Breast epithelium (tissue), 4 donors: Measurements from ENCODE around the gene ARHGEF28. TPM values are rescaled to one million over a fixed set of nuclear protein-coding genes. Genes with fewer than 3 reads are reported as not detected.
A peak's percentile ranks its signal among the peaks of the same experiment; 100 is the strongest.

Experiments used
- DNase-seq, 2 donors: peaks; one replicate each; pipeline ENCODE4 v3.0.0-alpha.2; 2019; ENCODE audit warnings: low spot score in 2 of 2
- H3K27ac ChIP-seq, 2 donors: fragments of 200-600 bp; sonication (generic) in 1 of 2; one replicate each; pipeline ENCODE4 v1.5.1; 2016 to 2019; ENCODE audit warnings: mild to moderate bottlenecking in 1 of 2
- H3K27me3 ChIP-seq, 2 donors: fragments of 200-600 bp; sonication (generic) in 1 of 2; one replicate each; pipeline versions ENCODE4 v1.5.1 to v1.6.0; 2017 to 2019; ENCODE audit warnings: control low read depth in 1 of 2, mild to moderate bottlenecking in 1 of 2
- H3K36me3 ChIP-seq: fragments of 200-600 bp; one replicate; pipeline ENCODE4 v1.5.1; 2019
- H3K4me1 ChIP-seq, 2 donors: fragments of 200-600 bp; sonication (generic); one replicate each; pipeline ENCODE4 v1.5.1; 2016 to 2019; ENCODE audit warnings: control low read depth in 1 of 2
- H3K4me3 ChIP-seq, 3 donors: fragments of 200-600 bp; sonication (generic); 1 replicate in 2 of 3; 2 replicates in 1 of 3; pipeline ENCODE4 v1.5.1; 2016 to 2019; ENCODE audit warnings: mild to moderate bottlenecking in 3 of 3, moderate library complexity in 2 of 3
- H3K9me3 ChIP-seq, 2 donors: fragments of 200-600 bp; sonication (generic) in 1 of 2; one replicate each; pipeline ENCODE4 v1.5.1; 2016 to 2019; ENCODE audit warnings: control low read depth in 1 of 2
- POLR2A ChIP-seq: fragments of 450-650 bp; IDR thresholded peaks from one replicate; pipeline ENCODE4 v1.6.1; 2016; ENCODE audit warnings: antibody characterized with exemption, mild to moderate bottlenecking, moderate library complexity
- POLR2AphosphoS5 ChIP-seq, 3 donors: sonication (generic); formaldehyde crosslinking; IDR thresholded peaks; one replicate each; pipeline ENCODE4 v1.6.1; 2017; ENCODE audit warnings: antibody characterized with exemption in 3 of 3
- intact Hi-C: fragments of 100-400 bp; cut with DNase I; formaldehyde crosslinking; loops from one replicate; pipeline ENCODE4 v1.15.1; 2023; ENCODE audit warnings: low total_unique reads
- total RNA-seq, 3 donors: library from RNA; depleted of rRNA; stranded (reverse); fragments of >200 nt; gene quantifications; one replicate each; pipeline ENCODE4 v1.1.0, GENCODE V29; 2016
- TF ChIP-seq, protein P1 (sequence below), 3 donors: fragments of 450-650 bp; IDR thresholded peaks; one replicate each; pipeline ENCODE4 v1.5.1; 2016 to 2017; ENCODE audit warnings: antibody characterized with exemption in 3 of 3, mild to moderate bottlenecking in 3 of 3, moderate library complexity in 3 of 3

The ARHGEF28 gene
- total RNA-seq, 3 donors from 2014 or later, result 11.4 to 65.4 (median 31.5) TPM

GRCh38 chr5:73822278-73822988 lies 196.4 kb downstream of the ARHGEF28 start:
- H3K9me3 ChIP-seq, result no peaks in the 10 kb centered on the region
- TF ChIP-seq, protein P1, sequence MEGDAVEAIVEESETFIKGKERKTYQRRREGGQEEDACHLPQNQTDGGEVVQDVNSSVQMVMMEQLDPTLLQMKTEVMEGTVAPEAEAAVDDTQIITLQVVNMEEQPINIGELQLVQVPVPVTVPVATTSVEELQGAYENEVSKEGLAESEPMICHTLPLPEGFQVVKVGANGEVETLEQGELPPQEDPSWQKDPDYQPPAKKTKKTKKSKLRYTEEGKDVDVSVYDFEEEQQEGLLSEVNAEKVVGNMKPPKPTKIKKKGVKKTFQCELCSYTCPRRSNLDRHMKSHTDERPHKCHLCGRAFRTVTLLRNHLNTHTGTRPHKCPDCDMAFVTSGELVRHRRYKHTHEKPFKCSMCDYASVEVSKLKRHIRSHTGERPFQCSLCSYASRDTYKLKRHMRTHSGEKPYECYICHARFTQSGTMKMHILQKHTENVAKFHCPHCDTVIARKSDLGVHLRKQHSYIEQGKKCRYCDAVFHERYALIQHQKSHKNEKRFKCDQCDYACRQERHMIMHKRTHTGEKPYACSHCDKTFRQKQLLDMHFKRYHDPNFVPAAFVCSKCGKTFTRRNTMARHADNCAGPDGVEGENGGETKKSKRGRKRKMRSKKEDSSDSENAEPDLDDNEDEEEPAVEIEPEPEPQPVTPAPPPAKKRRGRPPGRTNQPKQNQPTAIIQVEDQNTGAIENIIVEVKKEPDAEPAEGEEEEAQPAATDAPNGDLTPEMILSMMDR (IDR thresholded peaks at IDR 0.05), result no peak
- no peak for TF ChIP-seq POLR2AphosphoS5 (IDR thresholded peaks at IDR 0.05)
- TF ChIP-seq POLR2A, result no peak
- H3K27me3 ChIP-seq, result no peaks in the 10 kb centered on the region
- intact Hi-C loops, result no loop called here
- H3K36me3 ChIP-seq, result no peaks in the 10 kb centered on the region
- no peak for DNase-seq
- H3K4me3 ChIP-seq, result no peak overlapping the region
- peaks cover 0 to 12% of the 10 kb centered on the region in 2 donors for H3K4me1 ChIP-seq
- peak overlapping the region; percentile 78 to 90 for H3K27ac ChIP-seq

- Histone ChIP-seq H3K4me1 (peaks cover 0 to 12% of the 10 kb centered on the region in 2 donors), H3K27ac (peak overlapping the region; percentile 78 to 90), H3K36me3 (no peaks in the 10 kb centered on the region), H3K27me3 (no peaks in the 10 kb centered on the region), H3K9me3 (no peaks in the 10 kb centered on the region), H3K4me3 (no peak overlapping the region)
- no peak for DNase-seq
- intact Hi-C loops, result no loop called here
- TF ChIP-seq POLR2AphosphoS5 (IDR thresholded peaks at IDR 0.05) (no peak), POLR2A (no peak)
- TF ChIP-seq, protein P1 (IDR thresholded peaks at IDR 0.05), result no peak
These were observed 197.0 kb downstream of the ARHGEF28 start for GRCh38 chr5:73822989-73823339.

- intact Hi-C loops, result no loop called here
- H3K27me3 ChIP-seq, result no peaks in the 10 kb centered on the region
These were observed 197.5 kb downstream of the ARHGEF28 start for GRCh38 chr5:73823508-73823925.

DNA sequence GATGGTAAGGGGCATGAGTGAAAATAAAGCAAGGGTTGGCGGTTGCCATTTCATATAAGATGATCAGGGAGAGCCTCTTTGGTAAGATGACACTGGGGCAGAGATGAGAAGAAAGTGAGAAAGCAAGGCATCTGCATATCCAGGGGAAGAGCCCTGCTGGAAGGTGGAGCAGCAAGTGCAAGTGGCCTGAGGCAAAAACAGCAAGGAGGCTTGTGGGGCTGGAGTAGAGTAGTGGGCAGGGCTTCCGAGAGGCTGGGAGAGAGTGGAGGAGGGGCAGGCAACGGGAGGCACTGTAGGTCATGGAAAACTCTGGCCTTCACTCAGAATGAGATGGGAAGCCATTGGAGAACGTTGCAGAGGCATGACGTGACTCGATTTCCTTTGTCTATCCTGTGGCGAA lies 199.2 kb downstream of the ARHGEF28 start:
- H3K4me3 ChIP-seq, result no peak overlapping the region
- DNase-seq, result no peak
- H3K9me3 ChIP-seq, result no peaks in the 10 kb centered on the region
- H3K36me3 ChIP-seq, result no peaks in the 10 kb centered on the region
- TF ChIP-seq POLR2AphosphoS5 (IDR thresholded peaks at IDR 0.05) (no peak), POLR2A (no peak)
- TF ChIP-seq, protein P1 (IDR thresholded peaks at IDR 0.05), result no peak
- intact Hi-C loops, result no loop called here
- H3K4me1 ChIP-seq, result peaks cover 0 to 12% of the 10 kb centered on the region in 2 donors
- H3K27ac ChIP-seq, result peak overlapping the region; percentile 78 to 90
- no peaks in the 10 kb centered on the region for H3K27me3 ChIP-seq

More at GRCh38 chr5:73823508-73823925, 197.5 kb downstream of the ARHGEF28 start:
- Histone ChIP-seq H3K36me3 (no peaks in the 10 kb centered on the region), H3K9me3 (no peaks in the 10 kb centered on the region), H3K27ac (peak overlapping the region; percentile 78 to 90), H3K4me3 (no peak overlapping the region), H3K4me1 (peaks cover 0 to 12% of the 10 kb centered on the region in 2 donors)
- TF ChIP-seq POLR2AphosphoS5 (IDR thresholded peaks at IDR 0.05) (no peak), POLR2A (no peak)
- TF ChIP-seq, protein P1 (IDR thresholded peaks at IDR 0.05), result no peak
- DNase-seq, result peak in 1 of 2 donors; percentile 71

DNA sequence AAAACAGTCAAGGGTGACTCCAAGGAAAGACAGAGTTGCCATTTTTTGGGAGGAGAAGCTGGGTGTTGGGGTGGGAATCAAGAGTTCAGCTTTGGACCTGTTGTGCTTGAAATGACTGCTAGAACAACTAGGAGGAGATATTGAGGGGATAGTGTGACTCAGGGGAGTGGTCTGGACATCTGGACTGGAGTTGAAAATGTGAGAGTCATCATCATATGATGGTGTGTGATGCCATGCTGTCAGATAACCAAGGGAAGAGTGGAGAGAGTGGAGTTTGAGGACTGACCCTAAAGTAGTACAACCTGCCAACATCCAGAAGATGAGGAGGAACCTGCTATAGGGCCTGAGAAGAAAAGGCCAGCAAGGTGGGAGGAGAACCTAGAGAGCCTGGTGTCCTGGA lies 199.7 kb downstream of the ARHGEF28 start:
- intact Hi-C loops, result loop anchor here (2.0 kb wide), 1 partner anchor 71 kb away; no protein-coding TSS in a partner anchor
- H3K27ac ChIP-seq, result peak overlapping the region; percentile 78 to 90
- H3K36me3 ChIP-seq, result no peaks in the 10 kb centered on the region
- no peak for DNase-seq
- H3K4me3 ChIP-seq, result no peak overlapping the region
- no peaks in the 10 kb centered on the region for H3K9me3 ChIP-seq
- H3K4me1 ChIP-seq, result peaks cover 0 to 12% of the 10 kb centered on the region in 2 donors
- TF ChIP-seq POLR2AphosphoS5 (IDR thresholded peaks at IDR 0.05) (no peak), POLR2A (no peak)
- TF ChIP-seq, protein P1 (IDR thresholded peaks at IDR 0.05), result no peak
- no peaks in the 10 kb centered on the region for H3K27me3 ChIP-seq
